ENCODE results near the gene PPP1R9A.

Gene PPP1R9A

GRCh38 chr7:94908323-94909178 is 1.2 kb downstream of the PPP1R9A start:
- TF ChIP-seq, protein P1, sequence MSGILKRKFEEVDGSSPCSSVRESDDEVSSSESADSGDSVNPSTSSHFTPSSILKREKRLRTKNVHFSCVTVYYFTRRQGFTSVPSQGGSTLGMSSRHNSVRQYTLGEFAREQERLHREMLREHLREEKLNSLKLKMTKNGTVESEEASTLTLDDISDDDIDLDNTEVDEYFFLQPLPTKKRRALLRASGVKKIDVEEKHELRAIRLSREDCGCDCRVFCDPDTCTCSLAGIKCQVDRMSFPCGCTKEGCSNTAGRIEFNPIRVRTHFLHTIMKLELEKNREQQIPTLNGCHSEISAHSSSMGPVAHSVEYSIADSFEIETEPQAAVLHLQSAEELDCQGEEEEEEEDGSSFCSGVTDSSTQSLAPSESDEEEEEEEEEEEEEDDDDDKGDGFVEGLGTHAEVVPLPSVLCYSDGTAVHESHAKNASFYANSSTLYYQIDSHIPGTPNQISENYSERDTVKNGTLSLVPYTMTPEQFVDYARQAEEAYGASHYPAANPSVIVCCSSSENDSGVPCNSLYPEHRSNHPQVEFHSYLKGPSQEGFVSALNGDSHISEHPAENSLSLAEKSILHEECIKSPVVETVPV (CRISPR knock-in tag; IDR thresholded peaks at IDR 0.05): no peak
- TF ChIP-seq ESRRG (CRISPR knock-in tag; IDR thresholded peaks at IDR 0.05) (no peak), OSR1 (CRISPR knock-in tag; IDR thresholded peaks at IDR 0.05) (no peak), TOX (CRISPR knock-in tag; IDR thresholded peaks at IDR 0.05; ENCODE audit: borderline replicate concordance) (no peak), ZNF8 (CRISPR knock-in tag; IDR thresholded peaks at IDR 0.05) (no peak), ISL1 (CRISPR knock-in tag; IDR thresholded peaks at IDR 0.05) (no peak), ZNF565 (CRISPR knock-in tag; conservative IDR thresholded peaks at IDR 0.05; ENCODE audit: low read depth) (no peak), ZNF70 (CRISPR knock-in tag; IDR thresholded peaks at IDR 0.05) (no peak), ZC3H10 (CRISPR knock-in tag; IDR thresholded peaks at IDR 0.05) (no peak), TCF4 (CRISPR knock-in tag; IDR thresholded peaks at IDR 0.05; ENCODE audit: borderline replicate concordance) (no peak), GLIS3 (CRISPR knock-in tag; IDR thresholded peaks at IDR 0.05) (no peak)
- TF ChIP-seq, protein P2, sequence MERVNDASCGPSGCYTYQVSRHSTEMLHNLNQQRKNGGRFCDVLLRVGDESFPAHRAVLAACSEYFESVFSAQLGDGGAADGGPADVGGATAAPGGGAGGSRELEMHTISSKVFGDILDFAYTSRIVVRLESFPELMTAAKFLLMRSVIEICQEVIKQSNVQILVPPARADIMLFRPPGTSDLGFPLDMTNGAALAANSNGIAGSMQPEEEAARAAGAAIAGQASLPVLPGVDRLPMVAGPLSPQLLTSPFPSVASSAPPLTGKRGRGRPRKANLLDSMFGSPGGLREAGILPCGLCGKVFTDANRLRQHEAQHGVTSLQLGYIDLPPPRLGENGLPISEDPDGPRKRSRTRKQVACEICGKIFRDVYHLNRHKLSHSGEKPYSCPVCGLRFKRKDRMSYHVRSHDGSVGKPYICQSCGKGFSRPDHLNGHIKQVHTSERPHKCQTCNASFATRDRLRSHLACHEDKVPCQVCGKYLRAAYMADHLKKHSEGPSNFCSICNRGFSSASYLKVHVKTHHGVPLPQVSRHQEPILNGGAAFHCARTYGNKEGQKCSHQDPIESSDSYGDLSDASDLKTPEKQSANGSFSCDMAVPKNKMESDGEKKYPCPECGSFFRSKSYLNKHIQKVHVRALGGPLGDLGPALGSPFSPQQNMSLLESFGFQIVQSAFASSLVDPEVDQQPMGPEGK (CRISPR knock-in tag; IDR thresholded peaks at IDR 0.05; ENCODE audit: borderline replicate concordance): no peak
- TF ChIP-seq, protein P3, sequence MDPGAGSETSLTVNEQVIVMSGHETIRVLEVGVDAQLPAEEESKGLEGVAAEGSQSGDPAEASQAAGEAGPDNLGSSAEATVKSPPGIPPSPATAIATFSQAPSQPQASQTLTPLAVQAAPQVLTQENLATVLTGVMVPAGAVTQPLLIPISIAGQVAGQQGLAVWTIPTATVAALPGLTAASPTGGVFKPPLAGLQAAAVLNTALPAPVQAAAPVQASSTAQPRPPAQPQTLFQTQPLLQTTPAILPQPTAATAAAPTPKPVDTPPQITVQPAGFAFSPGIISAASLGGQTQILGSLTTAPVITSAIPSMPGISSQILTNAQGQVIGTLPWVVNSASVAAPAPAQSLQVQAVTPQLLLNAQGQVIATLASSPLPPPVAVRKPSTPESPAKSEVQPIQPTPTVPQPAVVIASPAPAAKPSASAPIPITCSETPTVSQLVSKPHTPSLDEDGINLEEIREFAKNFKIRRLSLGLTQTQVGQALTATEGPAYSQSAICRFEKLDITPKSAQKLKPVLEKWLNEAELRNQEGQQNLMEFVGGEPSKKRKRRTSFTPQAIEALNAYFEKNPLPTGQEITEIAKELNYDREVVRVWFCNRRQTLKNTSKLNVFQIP (CRISPR knock-in tag; IDR thresholded peaks at IDR 0.05; ENCODE audit: borderline replicate concordance, low read depth): no peak
- ATAC-seq: peak; percentile 61

DNA sequence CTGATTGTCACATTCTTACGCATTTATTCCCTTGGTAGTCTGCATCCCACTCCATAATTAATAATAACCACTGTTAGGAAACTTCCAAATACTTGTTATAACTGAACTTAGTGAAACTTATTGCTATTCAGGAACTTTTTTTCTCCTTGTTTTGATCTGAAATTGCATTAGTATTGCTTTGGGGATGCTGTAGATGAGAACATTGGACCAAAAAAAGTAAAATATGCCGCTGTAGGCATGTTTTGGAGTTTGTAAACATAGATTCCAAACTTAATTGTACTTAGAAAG is 1.7 kb downstream of the PPP1R9A start:
- no peak for TF ChIP-seq TSHZ2 (CRISPR knock-in tag; IDR thresholded peaks at IDR 0.05)
- no peak for TF ChIP-seq GLIS3 (CRISPR knock-in tag; IDR thresholded peaks at IDR 0.05)
- TF ChIP-seq SNAI2 (CRISPR knock-in tag; IDR thresholded peaks at IDR 0.05): no peak
- no peak for TF ChIP-seq TOX (CRISPR knock-in tag; IDR thresholded peaks at IDR 0.05; ENCODE audit: borderline replicate concordance)
- TF ChIP-seq ARNTL (CRISPR knock-in tag; IDR thresholded peaks at IDR 0.05; ENCODE audit: borderline replicate concordance, low read depth): no peak
- TF ChIP-seq ZFP30 (CRISPR knock-in tag; IDR thresholded peaks at IDR 0.05): no peak
- no peak for TF ChIP-seq ZNF565 (CRISPR knock-in tag; conservative IDR thresholded peaks at IDR 0.05; ENCODE audit: low read depth)
- no peak for ATAC-seq

GRCh38 chr7:94912085-94912484 is 4.7 kb downstream of the PPP1R9A start:
- TF ChIP-seq, protein P1 (CRISPR knock-in tag; IDR thresholded peaks at IDR 0.05): no peak
- TF ChIP-seq GLIS3 (CRISPR knock-in tag; IDR thresholded peaks at IDR 0.05): no peak
- TF ChIP-seq TSHZ2 (CRISPR knock-in tag; IDR thresholded peaks at IDR 0.05): no peak
- TF ChIP-seq CSDC2 (CRISPR knock-in tag; IDR thresholded peaks at IDR 0.05): no peak
- TF ChIP-seq ZNF8 (CRISPR knock-in tag; IDR thresholded peaks at IDR 0.05): no peak
- no peak for TF ChIP-seq TOX (CRISPR knock-in tag; IDR thresholded peaks at IDR 0.05; ENCODE audit: borderline replicate concordance)
- no peak for TF ChIP-seq OSR1 (CRISPR knock-in tag; IDR thresholded peaks at IDR 0.05)
- TF ChIP-seq ISL1 (CRISPR knock-in tag; IDR thresholded peaks at IDR 0.05): no peak
- no peak for TF ChIP-seq ZC3H10 (CRISPR knock-in tag; IDR thresholded peaks at IDR 0.05)
- no peak for TF ChIP-seq TCF4 (CRISPR knock-in tag; IDR thresholded peaks at IDR 0.05; ENCODE audit: borderline replicate concordance)
- no peak for TF ChIP-seq ZFP3 (CRISPR knock-in tag; IDR thresholded peaks at IDR 0.05)
- TF ChIP-seq ZNF70 (CRISPR knock-in tag; IDR thresholded peaks at IDR 0.05): no peak

More at GRCh38 chr7:94912085-94912484, 4.7 kb downstream of the PPP1R9A start:
- ATAC-seq: no peak

Data from SK-N-SH treated with all-trans-retinoic acid at 6 μM for 48 hours (cell line).